Measurements from ENCODE around the gene NSFL1C. TPM values are rescaled to one million over a fixed set of nuclear protein-coding genes. Genes with fewer than 3 reads are reported as not detected.

Gene NSFL1C
- total and polyA plus RNA-seq, 8 donors, result 23.7 to 43.8 (median 32.7) TPM

DNA sequence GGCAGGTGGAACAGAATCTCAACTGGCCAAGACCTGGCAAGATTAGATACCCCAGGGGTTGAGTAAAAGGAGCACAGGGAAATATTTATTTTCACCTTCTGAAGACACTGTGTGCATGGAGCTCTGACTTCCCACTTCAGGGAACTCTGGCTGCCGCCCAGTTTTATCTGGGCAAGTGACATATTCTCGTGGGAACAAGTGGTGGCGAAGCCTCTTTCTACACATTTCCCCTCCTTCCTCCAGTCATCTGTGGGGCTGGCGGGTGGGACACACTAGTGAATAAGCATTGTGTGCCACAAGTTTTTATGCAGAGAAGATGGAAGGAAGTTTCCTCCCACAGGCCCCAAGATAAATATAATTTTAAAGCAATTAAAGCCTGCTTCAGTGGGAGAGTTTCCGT is 23.6 kb downstream of the NSFL1C start:
- Histone ChIP-seq H3K9me3 (no peaks in the 10 kb centered on the region), H3K27me3 (no peaks in the 10 kb centered on the region), H3K4me3 (no peak overlapping the region), H3K36me3 (peaks cover 4 to 59% (median 31%) of the 10 kb centered on the region in 3 donors), H3K27ac (no peak overlapping the region), H3K4me1 (no peaks in the 10 kb centered on the region)
- intact Hi-C loops (cut with DNase I), result loop anchor here in 2 of 3 donors (5.0 to 10.0 kb wide), 2 partner anchors 128 to 136 kb away; no protein-coding TSS in a partner anchor
- TF ChIP-seq, protein P1, sequence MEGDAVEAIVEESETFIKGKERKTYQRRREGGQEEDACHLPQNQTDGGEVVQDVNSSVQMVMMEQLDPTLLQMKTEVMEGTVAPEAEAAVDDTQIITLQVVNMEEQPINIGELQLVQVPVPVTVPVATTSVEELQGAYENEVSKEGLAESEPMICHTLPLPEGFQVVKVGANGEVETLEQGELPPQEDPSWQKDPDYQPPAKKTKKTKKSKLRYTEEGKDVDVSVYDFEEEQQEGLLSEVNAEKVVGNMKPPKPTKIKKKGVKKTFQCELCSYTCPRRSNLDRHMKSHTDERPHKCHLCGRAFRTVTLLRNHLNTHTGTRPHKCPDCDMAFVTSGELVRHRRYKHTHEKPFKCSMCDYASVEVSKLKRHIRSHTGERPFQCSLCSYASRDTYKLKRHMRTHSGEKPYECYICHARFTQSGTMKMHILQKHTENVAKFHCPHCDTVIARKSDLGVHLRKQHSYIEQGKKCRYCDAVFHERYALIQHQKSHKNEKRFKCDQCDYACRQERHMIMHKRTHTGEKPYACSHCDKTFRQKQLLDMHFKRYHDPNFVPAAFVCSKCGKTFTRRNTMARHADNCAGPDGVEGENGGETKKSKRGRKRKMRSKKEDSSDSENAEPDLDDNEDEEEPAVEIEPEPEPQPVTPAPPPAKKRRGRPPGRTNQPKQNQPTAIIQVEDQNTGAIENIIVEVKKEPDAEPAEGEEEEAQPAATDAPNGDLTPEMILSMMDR (IDR thresholded peaks at IDR 0.05), result no peak
- no peak for ATAC-seq
- FAIRE-seq, result no peak
- 78 to 82% methylated on average over 5 of the region's 5 CpGs for WGBS, 2 donors
- DNase-seq, result no peak

DNA sequence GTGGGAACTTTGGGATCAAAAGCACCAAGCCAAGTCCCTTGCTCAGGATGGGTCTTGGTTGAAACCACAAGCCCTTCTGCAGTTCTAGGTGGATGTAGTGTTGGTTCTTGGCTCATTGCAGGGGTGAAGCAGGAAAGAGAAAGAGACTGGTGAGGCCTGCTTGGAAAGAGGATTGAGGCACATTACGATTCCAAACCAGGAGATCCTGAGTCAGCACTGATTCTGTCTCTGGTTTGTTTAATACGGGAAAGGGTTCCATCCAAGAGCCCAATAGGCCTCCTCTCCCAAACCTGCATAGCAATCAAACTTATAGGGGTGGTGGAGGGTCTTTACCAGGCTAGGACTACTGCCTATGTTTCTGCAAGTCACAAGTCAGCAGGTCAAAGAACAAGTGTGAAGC is 24.3 kb downstream of the NSFL1C start:
- Histone ChIP-seq H3K36me3 (peaks cover 4 to 52% (median 30%) of the 10 kb centered on the region in 3 donors), H3K9me3 (no peaks in the 10 kb centered on the region), H3K4me1 (no peaks in the 10 kb centered on the region), H3K27ac (no peak overlapping the region), H3K4me3 (no peak overlapping the region), H3K27me3 (no peaks in the 10 kb centered on the region)
- ATAC-seq, result no peak
- FAIRE-seq, result no peak
- TF ChIP-seq, protein P1 (IDR thresholded peaks at IDR 0.05), result no peak
- intact Hi-C loops (cut with DNase I), result loop anchor here in 2 of 3 donors (5.0 to 10.0 kb wide), 2 partner anchors 128 to 135 kb away; no protein-coding TSS in a partner anchor
- 91 to 97% methylated on average over 2 of the region's 2 CpGs for WGBS, 2 donors
- DNase-seq, result no peak

DNA sequence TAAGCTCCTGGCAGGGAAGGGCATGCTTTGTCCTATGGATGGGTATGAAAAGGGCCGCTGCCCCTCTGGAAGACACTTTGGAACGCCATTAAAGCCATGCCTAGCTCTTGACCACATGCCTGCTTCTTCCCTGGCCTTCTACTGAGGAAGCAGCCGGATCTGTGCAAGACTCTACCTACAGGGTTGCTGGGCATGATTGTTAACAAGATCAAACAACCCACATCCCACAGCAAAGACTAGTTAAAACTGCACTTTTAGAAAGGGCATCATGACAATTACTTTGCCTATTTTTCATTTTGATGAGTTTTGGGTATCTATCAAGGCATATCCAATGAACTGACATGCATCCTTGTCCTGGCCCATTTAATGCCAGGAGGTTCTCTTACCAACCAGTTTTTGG is 25.5 kb downstream of the NSFL1C start:
- WGBS, 2 donors, result 74 to 76% methylated on average over 3 of the region's 3 CpGs
- Histone ChIP-seq H3K4me1 (no peaks in the 10 kb centered on the region), H3K27ac (no peak overlapping the region), H3K9me3 (no peaks in the 10 kb centered on the region), H3K4me3 (no peak overlapping the region), H3K27me3 (no peaks in the 10 kb centered on the region), H3K36me3 (peaks cover 4 to 40% (median 30%) of the 10 kb centered on the region in 3 donors)
- DNase-seq (no peak), FAIRE-seq (no peak), ATAC-seq (no peak)
- intact Hi-C loops (cut with DNase I), result loop anchor here in 2 of 3 donors (5.0 to 10.0 kb wide), 2 partner anchors 126 to 134 kb away; no protein-coding TSS in a partner anchor
- TF ChIP-seq, protein P1 (IDR thresholded peaks at IDR 0.05), result no peak

DNA sequence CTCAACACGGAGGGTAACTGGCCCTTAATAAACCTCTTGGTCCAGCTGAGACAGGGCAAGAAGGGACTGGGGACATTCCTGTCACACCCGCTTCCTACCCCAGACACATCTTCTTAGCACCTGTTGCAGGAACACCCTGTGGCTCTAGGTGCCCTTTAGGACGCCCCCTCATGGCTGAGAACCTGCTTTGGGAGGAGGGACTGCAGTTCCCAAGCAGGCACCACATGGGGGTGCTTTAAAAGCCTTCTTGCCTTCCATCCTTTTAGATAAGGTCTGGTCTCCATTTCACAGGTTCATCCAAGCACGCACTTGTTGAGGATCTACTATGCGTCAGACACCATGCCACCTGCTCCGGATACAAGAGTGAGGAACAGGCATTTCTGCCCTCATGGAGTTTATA is 26.6 kb downstream of the NSFL1C start:
- ATAC-seq (peak in 2 of 4 donors; percentile 22 to 40), FAIRE-seq (no peak), DNase-seq (no peak)
- no peak overlapping the region for H3K4me3 ChIP-seq
- TF ChIP-seq, protein P1 (IDR thresholded peaks at IDR 0.05), result no peak
- H3K36me3 ChIP-seq, result peaks cover 4 to 30% (median 25%) of the 10 kb centered on the region in 3 donors
- no peaks in the 10 kb centered on the region for H3K4me1 ChIP-seq
- intact Hi-C loops (cut with DNase I), result loop anchor here in 2 of 3 donors (5.0 to 10.0 kb wide), 2 partner anchors 125 to 133 kb away; no protein-coding TSS in a partner anchor
- no peaks in the 10 kb centered on the region for H3K27me3 ChIP-seq
- H3K27ac ChIP-seq, result no peak overlapping the region
- no peaks in the 10 kb centered on the region for H3K9me3 ChIP-seq
- WGBS, 2 donors, result 72 to 77% methylated on average over 6 of the region's 6 CpGs

DNA sequence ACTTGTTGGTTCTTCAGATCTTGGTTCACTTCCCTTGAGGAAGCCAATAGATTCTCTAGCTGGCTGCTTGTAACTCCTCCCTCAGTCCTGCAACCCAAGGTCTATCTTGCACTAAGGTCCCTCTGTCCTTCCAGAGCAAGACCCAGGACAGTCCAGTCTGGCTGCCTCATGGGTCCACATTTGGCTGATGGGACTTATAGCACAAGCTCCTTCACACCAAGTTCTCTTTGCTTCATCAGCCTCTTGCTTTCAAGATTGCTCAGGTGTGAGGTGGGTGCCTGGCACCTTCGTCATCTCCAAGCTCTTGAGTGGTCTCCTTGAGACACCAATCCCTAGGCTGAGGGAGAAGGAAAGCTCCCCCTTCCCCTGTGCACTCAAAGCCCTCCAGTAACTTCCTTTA is 28.3 kb downstream of the NSFL1C start:
- H3K27ac ChIP-seq, result no peak overlapping the region
- H3K9me3 ChIP-seq, result no peaks in the 10 kb centered on the region
- TF ChIP-seq, protein P1 (IDR thresholded peaks at IDR 0.05), result no peak
- H3K36me3 ChIP-seq, result peaks cover 0 to 14% (median 9%) of the 10 kb centered on the region in 3 donors
- no peak for DNase-seq
- FAIRE-seq, result no peak
- intact Hi-C loops (cut with DNase I), result no loop called here
- no peak overlapping the region for H3K4me3 ChIP-seq
- 41 to 50% methylated on average over 1 of the region's 1 CpG for WGBS, 2 donors
- H3K27me3 ChIP-seq, result no peaks in the 10 kb centered on the region
- no peak for ATAC-seq
- H3K4me1 ChIP-seq, result no peaks in the 10 kb centered on the region

All from pancreas (tissue), 10 donors.